Mesothelial cell of epicardium (in vitro differentiated cells): ENCODE measurements around the gene LYSMD2. TPM values are rescaled to one million over a fixed set of nuclear protein-coding genes. Genes with fewer than 3 reads are reported as not detected.

Source experiments
- DNase-seq, 2 experiments: peaks; one replicate each; pipeline ENCODE4 v3.0.0; 2021; ENCODE audit warnings: low spot score in 2 of 2; ENCODE audit not compliant: unreplicated experiment in 2 of 2
- H3K27ac Mint-ChIP-seq: 2 replicates; pipeline ENCODE4 v1.8.0; 2021; ENCODE audit warnings: mixed read lengths
- H3K27me3 Mint-ChIP-seq: 2 replicates; pipeline ENCODE4 v1.8.0; 2021; ENCODE audit warnings: low read depth, mixed read lengths
- H3K36me3 Mint-ChIP-seq: 2 replicates; pipeline ENCODE4 v1.8.0; 2021; ENCODE audit warnings: mixed read lengths
- H3K4me1 Mint-ChIP-seq: 2 replicates; pipeline ENCODE4 v1.8.0; 2021; ENCODE audit warnings: mixed read lengths
- H3K4me3 Mint-ChIP-seq: 2 replicates; pipeline ENCODE4 v1.8.0; 2021; ENCODE audit warnings: mild to moderate bottlenecking, moderate library complexity, mixed read lengths
- H3K9me3 Mint-ChIP-seq: 2 replicates; pipeline ENCODE4 v1.8.0; 2021; ENCODE audit warnings: mixed read lengths
- total RNA-seq: library from RNA; stranded (reverse); gene quantifications from 3 replicates; pipeline ENCODE4 v1.2.1, GENCODE V29; 2021
- TF ChIP-seq, protein P1 (sequence below): fragments of 200-600 bp; sonication (generic); IDR thresholded peaks from one replicate; pipeline ENCODE4 v1.5.0; 2021; ENCODE audit warnings: antibody characterized with exemption; ENCODE audit not compliant: unreplicated experiment

LYSMD2 gene
- total RNA-seq, 1 donor from 2014 or later = 1.9 TPM

DNA sequence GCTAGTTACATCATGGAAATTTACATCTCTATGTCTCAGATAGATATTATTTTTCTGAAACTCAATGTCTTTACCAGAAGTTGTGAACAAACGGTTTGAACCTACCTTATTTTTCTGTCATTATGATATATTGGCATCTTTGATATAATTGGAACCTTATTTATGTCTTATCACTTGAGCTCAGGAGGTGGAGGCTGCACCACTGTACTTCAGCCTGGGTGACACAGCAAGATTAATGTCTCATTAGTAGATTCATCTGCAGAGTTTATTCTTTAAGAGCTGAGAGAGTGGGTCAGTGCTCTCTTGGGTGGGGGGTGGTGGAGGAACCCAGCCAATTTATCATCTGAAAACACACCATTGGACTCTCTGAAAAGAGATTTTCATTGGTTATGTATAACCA, 34.7 kb downstream of the LYSMD2 start:
- Mint-ChIP-seq H3K36me3 (no peaks in the 10 kb centered on the region), H3K27me3 (peaks cover 2% of the 10 kb centered on the region), H3K4me1 (peaks cover 8% of the 10 kb centered on the region), H3K27ac (no peak overlapping the region), H3K9me3 (no peaks in the 10 kb centered on the region), H3K4me3 (no peak overlapping the region)
- DNase-seq = no peak
- TF ChIP-seq, protein P1, sequence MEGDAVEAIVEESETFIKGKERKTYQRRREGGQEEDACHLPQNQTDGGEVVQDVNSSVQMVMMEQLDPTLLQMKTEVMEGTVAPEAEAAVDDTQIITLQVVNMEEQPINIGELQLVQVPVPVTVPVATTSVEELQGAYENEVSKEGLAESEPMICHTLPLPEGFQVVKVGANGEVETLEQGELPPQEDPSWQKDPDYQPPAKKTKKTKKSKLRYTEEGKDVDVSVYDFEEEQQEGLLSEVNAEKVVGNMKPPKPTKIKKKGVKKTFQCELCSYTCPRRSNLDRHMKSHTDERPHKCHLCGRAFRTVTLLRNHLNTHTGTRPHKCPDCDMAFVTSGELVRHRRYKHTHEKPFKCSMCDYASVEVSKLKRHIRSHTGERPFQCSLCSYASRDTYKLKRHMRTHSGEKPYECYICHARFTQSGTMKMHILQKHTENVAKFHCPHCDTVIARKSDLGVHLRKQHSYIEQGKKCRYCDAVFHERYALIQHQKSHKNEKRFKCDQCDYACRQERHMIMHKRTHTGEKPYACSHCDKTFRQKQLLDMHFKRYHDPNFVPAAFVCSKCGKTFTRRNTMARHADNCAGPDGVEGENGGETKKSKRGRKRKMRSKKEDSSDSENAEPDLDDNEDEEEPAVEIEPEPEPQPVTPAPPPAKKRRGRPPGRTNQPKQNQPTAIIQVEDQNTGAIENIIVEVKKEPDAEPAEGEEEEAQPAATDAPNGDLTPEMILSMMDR = no peak

DNA sequence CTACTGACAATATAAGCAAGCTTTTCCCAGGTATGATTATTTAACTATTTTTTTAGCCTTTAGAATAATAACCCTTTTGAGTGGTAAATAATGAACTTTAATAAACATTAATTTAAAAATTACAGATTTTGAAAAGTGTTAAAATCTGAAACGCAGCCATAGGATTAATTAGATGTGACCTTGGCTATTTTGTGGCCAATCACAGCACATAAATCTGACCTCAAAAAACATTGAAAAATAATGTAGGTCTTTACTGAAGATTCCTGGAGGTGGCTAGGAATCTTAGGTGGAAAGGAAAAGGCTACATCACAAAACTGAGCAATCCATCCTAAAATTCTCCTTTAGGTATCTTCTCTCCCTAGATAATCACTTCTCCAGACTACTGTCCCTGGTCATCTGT, 38.1 kb downstream of the LYSMD2 start:
- Mint-ChIP-seq H3K4me3 (no peak overlapping the region), H3K4me1 (no peaks in the 10 kb centered on the region), H3K27ac (no peak overlapping the region), H3K36me3 (no peaks in the 10 kb centered on the region), H3K9me3 (no peaks in the 10 kb centered on the region), H3K27me3 (peaks cover 2% of the 10 kb centered on the region)
- TF ChIP-seq, protein P1 = no peak
- no peak for DNase-seq

DNA sequence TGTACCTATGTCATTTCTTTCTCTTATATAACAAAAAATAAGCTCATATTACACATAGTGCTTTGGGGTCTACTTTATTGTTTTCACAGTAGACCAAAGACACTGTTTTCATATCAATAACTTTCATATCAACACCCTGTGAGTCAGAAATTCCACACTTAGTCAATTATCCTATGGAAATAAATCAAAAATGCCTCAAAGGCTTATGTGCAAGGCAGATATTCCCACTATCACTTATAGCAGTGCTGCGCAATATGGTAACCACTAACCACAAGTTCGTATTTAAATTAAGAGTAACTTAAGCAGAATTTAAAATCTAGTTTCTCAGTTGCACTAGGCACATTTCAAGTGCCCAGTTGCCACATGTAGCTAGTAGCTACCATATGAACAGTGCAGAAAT, 40.3 kb downstream of the LYSMD2 start:
- DNase-seq = no peak
- Mint-ChIP-seq H3K4me3 (no peak overlapping the region), H3K9me3 (no peaks in the 10 kb centered on the region), H3K36me3 (no peaks in the 10 kb centered on the region), H3K4me1 (no peaks in the 10 kb centered on the region), H3K27ac (no peak overlapping the region), H3K27me3 (peaks cover 9% of the 10 kb centered on the region)
- TF ChIP-seq, protein P1 = no peak

DNA sequence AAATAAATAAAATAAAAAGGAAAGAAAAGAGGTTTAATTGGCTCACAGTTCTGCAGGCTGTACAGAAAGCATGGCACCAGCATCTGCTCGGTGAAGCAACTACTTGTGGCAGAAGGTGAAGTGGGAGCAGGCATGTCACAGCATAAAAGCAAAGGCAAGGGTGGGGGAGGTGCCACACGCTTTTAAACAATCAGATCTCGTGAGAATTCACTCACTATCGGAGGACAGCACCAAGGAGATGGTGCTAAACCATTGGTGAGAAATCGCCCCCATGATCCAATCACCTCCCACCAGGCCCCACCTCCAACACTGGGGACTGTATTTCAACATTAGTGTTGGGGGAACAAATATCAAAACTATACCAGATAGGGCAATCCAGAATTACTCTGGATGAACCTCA, 40.9 kb downstream of the LYSMD2 start:
- Mint-ChIP-seq H3K36me3 (no peaks in the 10 kb centered on the region), H3K9me3 (no peaks in the 10 kb centered on the region), H3K27me3 (peaks cover 15% of the 10 kb centered on the region), H3K4me1 (no peaks in the 10 kb centered on the region), H3K4me3 (no peak overlapping the region), H3K27ac (no peak overlapping the region)
- TF ChIP-seq, protein P1 = no peak
- DNase-seq = no peak

DNA sequence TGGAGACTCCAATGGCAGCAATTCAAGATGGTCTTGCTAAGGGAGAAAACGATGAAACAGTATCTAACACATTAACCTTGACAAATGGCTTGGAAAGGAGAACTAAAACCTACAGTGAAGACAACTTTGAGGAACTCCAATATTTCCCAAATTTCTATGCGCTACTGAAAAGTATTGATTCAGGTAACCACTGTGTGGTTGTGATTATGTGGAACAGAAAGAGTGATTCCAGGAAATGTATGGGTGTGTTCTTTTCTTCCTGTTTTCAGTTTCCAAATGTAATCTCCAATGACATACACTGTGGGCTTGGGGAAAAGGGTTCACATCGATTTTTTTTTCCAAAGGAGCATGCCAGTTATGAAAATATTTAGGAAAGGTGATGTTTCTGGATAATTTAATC, 45.3 kb downstream of the LYSMD2 start:
- TF ChIP-seq, protein P1 = no peak
- Mint-ChIP-seq H3K4me3 (no peak overlapping the region), H3K36me3 (no peaks in the 10 kb centered on the region), H3K27me3 (peaks cover 20% of the 10 kb centered on the region), H3K9me3 (no peaks in the 10 kb centered on the region), H3K4me1 (no peaks in the 10 kb centered on the region), H3K27ac (no peak overlapping the region)
- DNase-seq = no peak

DNA sequence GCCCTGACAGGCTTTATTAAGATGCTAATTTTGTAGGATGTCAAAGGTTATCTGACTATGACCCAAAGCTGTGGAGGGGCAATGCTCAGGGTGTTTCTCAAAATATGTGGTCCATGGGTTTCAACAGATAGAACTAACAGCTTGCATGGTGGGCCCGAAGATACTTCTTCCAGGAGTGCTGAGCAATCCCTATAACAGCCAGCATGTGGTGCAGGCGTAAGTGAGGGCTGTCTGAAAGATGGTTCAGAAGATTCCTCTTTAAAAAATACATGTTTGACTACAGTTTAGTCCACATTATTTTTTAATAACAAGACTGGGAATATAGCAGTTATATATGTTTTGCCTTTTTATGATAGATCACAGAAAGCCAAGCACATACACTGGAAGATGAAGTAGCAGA, 48.6 kb downstream of the LYSMD2 start:
- TF ChIP-seq, protein P1 = no peak
- no peaks in the 10 kb centered on the region for H3K36me3 Mint-ChIP-seq
- no peaks in the 10 kb centered on the region for H3K4me1 Mint-ChIP-seq
- H3K27me3 Mint-ChIP-seq = peaks cover 37% of the 10 kb centered on the region
- DNase-seq = no peak
- H3K27ac Mint-ChIP-seq = no peak overlapping the region
- H3K4me3 Mint-ChIP-seq = no peak overlapping the region
- no peaks in the 10 kb centered on the region for H3K9me3 Mint-ChIP-seq
